Gastrocnemius medialis (tissue), 4 donors: Measurements from ENCODE around the gene E2F3.
"Not testable (repeated sequence)": the region's sequence is repeated elsewhere in the genome, so short reads cannot be mapped to it uniquely, and the experiment has no call there.

Experiments used
- CTCF ChIP-seq, 5 experiments: fragments of 450-650 bp in 3 of 5; fragments of 200-600 bp in 2 of 5; sonication (generic) in 2 of 5; IDR thresholded peaks in 4 of 5; conservative IDR thresholded peaks in 1 of 5; 1 replicate in 4 of 5; 2 replicates in 1 of 5; pipeline ENCODE4 v1.5.1; 2016 to 2019; ENCODE audit warnings: antibody characterized with exemption in 5 of 5, mild to moderate bottlenecking in 3 of 5, moderate library complexity in 3 of 5
- POLR2A ChIP-seq, 2 donors: fragments of 450-650 bp; IDR thresholded peaks; one replicate each; pipeline ENCODE4 v1.6.1; 2017; ENCODE audit warnings: antibody characterized with exemption in 2 of 2, mild to moderate bottlenecking in 2 of 2, moderate library complexity in 2 of 2

GRCh38 chr6:20465616-20466015, 63.9 kb downstream of the E2F3 start:
- TF ChIP-seq CTCF (IDR thresholded peaks at IDR 0.05 in 4 of 5, conservative IDR thresholded peaks at IDR 0.05 in 1 of 5); POLR2A (IDR thresholded peaks at IDR 0.05): not testable (repeated sequence)
